Measurements from ENCODE around the gene CCDC85C. TPM values are rescaled to one million over a fixed set of nuclear protein-coding genes. Genes with fewer than 3 reads are reported as not detected.

CCDC85C gene
- total and polyA plus RNA-seq, 2 of the 4 experiments (the other 2 are of a cell fraction): 16.0 to 19.0 TPM

GRCh38 chr14:99564926-99565259, 39.1 kb downstream of the CCDC85C start:
- Histone ChIP-seq H3K27me3 (ENCODE audit: control insufficient read depth, insufficient read depth, low read length) (no peaks in the 10 kb centered on the region), H2AFZ (replicated peaks; ENCODE audit: low read length, poor library complexity) (peak overlapping the region; percentile 63), H3K18ac (ENCODE audit: low read depth, low read length) (no peak overlapping the region), H3K4me1 (ENCODE audit: control insufficient read depth, insufficient read depth, low read length) (peaks cover 46% of the 10 kb centered on the region), H2AK9ac (replicated peaks; ENCODE audit: low read depth, low read length, poor library complexity) (peak overlapping the region; percentile 82), H4K91ac (ENCODE audit: insufficient read depth, low read depth, low read length) (0 out of 2 replicates have a peak overlapping the region, but pooled peaks have one; percentile 35), H3K4me3 (ENCODE audit: insufficient read depth, low read depth, low read length) (no peak overlapping the region), H3K4ac (ENCODE audit: low read depth, low read length) (peak overlapping the region; percentile 57; the same call in 1 of the 2 replicates), H3K9me3 (ENCODE audit: control insufficient read depth, insufficient read depth, low read length) (no peaks in the 10 kb centered on the region), H3K4me2 (ENCODE audit: low read depth, low read length) (no peak overlapping the region; the same call in 1 of the 2 replicates), H3K27ac (ENCODE audit: insufficient read depth, low read length) (no peak overlapping the region), H4K20me1 (ENCODE audit: insufficient read depth, low read length) (peaks cover 75% of the 10 kb centered on the region), H2BK15ac (ENCODE audit: low read depth, low read length) (no peak overlapping the region), H2AK5ac (ENCODE audit: low read depth, low read length) (peak overlapping the region; percentile 63), H2BK120ac (ENCODE audit: low read depth, low read length) (no peak overlapping the region), H2BK20ac (ENCODE audit: low read depth, low read length) (no peak overlapping the region), H4K8ac (ENCODE audit: low read depth in 2 of 2, low read length in 2 of 2) (no peak overlapping the region), H3K36me3 (ENCODE audit: control insufficient read depth, insufficient read depth, low read length) (no peaks in the 10 kb centered on the region), H3K14ac (replicated peaks; ENCODE audit: low read depth, low read length) (0 out of 2 replicates have a peak overlapping the region, but pooled peaks have one; percentile 37), H3K9ac (ENCODE audit: low read depth, low read length) (no peak overlapping the region), H3K79me1 (ENCODE audit: low read depth in 1 of 2, low read length in 2 of 2) (peaks cover 35 to 94% of the 10 kb centered on the region in 2 experiments), H4K5ac (ENCODE audit: low read depth, low read length) (no peak overlapping the region; the same call in 1 of the 2 replicates), H3K56ac (ENCODE audit: extremely low read depth, insufficient read depth, low read length) (no peak overlapping the region), H2BK5ac (ENCODE audit: low read depth, low read length, poor library complexity, severe bottlenecking) (no peak overlapping the region), H3K9me1 (ENCODE audit: insufficient read depth, low read length) (peaks cover 28% of the 10 kb centered on the region), H3K23ac (ENCODE audit: low read depth, low read length) (no peak overlapping the region)
- intact Hi-C loops (cut with micrococcal nuclease) (loop anchor here (5.0 kb wide), 1 partner anchor 33 kb away; no protein-coding TSS in a partner anchor), dilution Hi-C loops (cut with HindIII; ENCODE audit: low sequenced_read_pairs, unreplicated experiment) (no loop called here), in situ Hi-C loops (cut with MboI; ENCODE audit: low sequenced_read_pairs) (no loop called here)
- WGBS, 2 experiments (ENCODE audit: extremely low coverage in 2 of 2, insufficient read length in 1 of 2): 35% methylated on average over 5 of the region's 14 CpGs; no CpG with 5 or more reads in 1 of the 2 experiments
- ATAC-seq (ENCODE audit: low read depth) (no peak; the same call in 1 of the 2 replicates), DNase-seq (no peak)
- no TSS peak for BruUV-seq (replicated peaks)
- CTCF ChIA-PET: no interaction called here
- no peak for TF ChIP-seq CEBPB (IDR thresholded peaks at IDR 0.05; ENCODE audit: low read depth, low read length)
- no peak for TF ChIP-seq MXI1 (IDR thresholded peaks at IDR 0.05; ENCODE audit: borderline replicate concordance, low read depth, low read length)
- no peak for TF ChIP-seq MAFK (IDR thresholded peaks at IDR 0.05; ENCODE audit: low read depth, low read length)
- TF ChIP-seq FOS (IDR thresholded peaks at IDR 0.05; ENCODE audit: low read depth, low read length): no peak
- TF ChIP-seq CHD1 (IDR thresholded peaks at IDR 0.05; ENCODE audit: low read depth, low read length): no peak
- TF ChIP-seq POLR2A (IDR thresholded peaks at IDR 0.05; ENCODE audit: low read depth, low read length): no peak
- TF ChIP-seq RFX5 (IDR thresholded peaks at IDR 0.05; ENCODE audit: low read depth, low read length): no peak
- TF ChIP-seq SMC3 (IDR thresholded peaks at IDR 0.05; ENCODE audit: low read depth, low read length): no peak
- no peak for TF ChIP-seq USF2 (IDR thresholded peaks at IDR 0.05; ENCODE audit: low read depth, low read length)
- no peak for TF ChIP-seq RCOR1 (IDR thresholded peaks at IDR 0.05; ENCODE audit: insufficient replicate concordance, low read length)
- TF ChIP-seq BHLHE40 (IDR thresholded peaks at IDR 0.05; ENCODE audit: low read depth, low read length): no peak
- no peak for TF ChIP-seq NFE2L2 (IDR thresholded peaks at IDR 0.05; ENCODE audit: low read depth, low read length)
- TF ChIP-seq ELK1 (IDR thresholded peaks at IDR 0.05; ENCODE audit: borderline replicate concordance, low read depth, low read length): no peak
- TF ChIP-seq MAZ (IDR thresholded peaks at IDR 0.05; ENCODE audit: borderline replicate concordance, low read depth, low read length): no peak
- TF ChIP-seq RAD21 (IDR thresholded peaks at IDR 0.05; ENCODE audit: low read length): no peak
- POLR2A ChIA-PET (ENCODE audit: unreplicated experiment): no interaction called here
